H1 (cell line): ENCODE data around the gene CREB3L4.

Source experiments
- ASH2L ChIP-seq: fragments of 200-600, 300-600 bp; sonication (generic); IDR thresholded peaks from one replicate; pipeline ENCODE4 v1.7.1; 2017; ENCODE audit warnings: low read length
- EP300 ChIP-seq, 2 experiments: IDR thresholded peaks; 1 replicate in 1 of 2; 2 replicates in 1 of 2; pipeline ENCODE4 v1.6.1; 2011 to 2012; ENCODE audit warnings: low read depth in 2 of 2, low read length in 2 of 2, mild to moderate bottlenecking in 2 of 2, borderline replicate concordance in 1 of 2, inconsistent platforms in 1 of 2, moderate library complexity in 1 of 2
- FOSL1 ChIP-seq: IDR thresholded peaks from 2 replicates; pipeline ENCODE4 v1.6.1; 2011; ENCODE audit warnings: mild to moderate bottlenecking, low read depth, low read length, moderate library complexity; ENCODE audit not compliant: insufficient read depth
- POLR2AphosphoS5 ChIP-seq: IDR thresholded peaks from 2 replicates; pipeline ENCODE4 v1.6.1; 2011; ENCODE audit warnings: low read depth, low read length
- TCF12 ChIP-seq: IDR thresholded peaks from 2 replicates; pipeline ENCODE4 v1.6.1; 2011; ENCODE audit warnings: low read depth, mild to moderate bottlenecking, low read length
- TF ChIP-seq, protein P1 (sequence below), 3 experiments: IDR thresholded peaks; 1 replicate in 2 of 3; 2 replicates in 1 of 3; pipeline versions ENCODE4 v1.5.1 to v1.6.1; 2011; ENCODE audit warnings: low read length in 3 of 3, mild to moderate bottlenecking in 3 of 3, inconsistent platforms in 2 of 3, low read depth in 1 of 3, moderate library complexity in 1 of 3; ENCODE audit not compliant: insufficient read depth in 1 of 3; ENCODE audit errors: control extremely low read depth in 1 of 3
- TF ChIP-seq, protein P2 (sequence below): IDR thresholded peaks from 2 replicates; pipeline ENCODE4 v1.6.1; 2012; ENCODE audit warnings: low read length, inconsistent platforms

- TF ChIP-seq TCF12, result no peak
- TF ChIP-seq POLR2AphosphoS5, result no peak
- TF ChIP-seq, protein P1, sequence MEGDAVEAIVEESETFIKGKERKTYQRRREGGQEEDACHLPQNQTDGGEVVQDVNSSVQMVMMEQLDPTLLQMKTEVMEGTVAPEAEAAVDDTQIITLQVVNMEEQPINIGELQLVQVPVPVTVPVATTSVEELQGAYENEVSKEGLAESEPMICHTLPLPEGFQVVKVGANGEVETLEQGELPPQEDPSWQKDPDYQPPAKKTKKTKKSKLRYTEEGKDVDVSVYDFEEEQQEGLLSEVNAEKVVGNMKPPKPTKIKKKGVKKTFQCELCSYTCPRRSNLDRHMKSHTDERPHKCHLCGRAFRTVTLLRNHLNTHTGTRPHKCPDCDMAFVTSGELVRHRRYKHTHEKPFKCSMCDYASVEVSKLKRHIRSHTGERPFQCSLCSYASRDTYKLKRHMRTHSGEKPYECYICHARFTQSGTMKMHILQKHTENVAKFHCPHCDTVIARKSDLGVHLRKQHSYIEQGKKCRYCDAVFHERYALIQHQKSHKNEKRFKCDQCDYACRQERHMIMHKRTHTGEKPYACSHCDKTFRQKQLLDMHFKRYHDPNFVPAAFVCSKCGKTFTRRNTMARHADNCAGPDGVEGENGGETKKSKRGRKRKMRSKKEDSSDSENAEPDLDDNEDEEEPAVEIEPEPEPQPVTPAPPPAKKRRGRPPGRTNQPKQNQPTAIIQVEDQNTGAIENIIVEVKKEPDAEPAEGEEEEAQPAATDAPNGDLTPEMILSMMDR (IDR thresholded peaks at IDR 0.05; ENCODE audit: control extremely low read depth in 1 of 3, insufficient read depth in 1 of 3, low read depth in 1 of 3, low read length in 3 of 3), result no peak
- TF ChIP-seq EP300 (IDR thresholded peaks at IDR 0.05; ENCODE audit: borderline replicate concordance in 1 of 2, low read depth in 2 of 2, low read length in 2 of 2), result no peak
- TF ChIP-seq, protein P2, sequence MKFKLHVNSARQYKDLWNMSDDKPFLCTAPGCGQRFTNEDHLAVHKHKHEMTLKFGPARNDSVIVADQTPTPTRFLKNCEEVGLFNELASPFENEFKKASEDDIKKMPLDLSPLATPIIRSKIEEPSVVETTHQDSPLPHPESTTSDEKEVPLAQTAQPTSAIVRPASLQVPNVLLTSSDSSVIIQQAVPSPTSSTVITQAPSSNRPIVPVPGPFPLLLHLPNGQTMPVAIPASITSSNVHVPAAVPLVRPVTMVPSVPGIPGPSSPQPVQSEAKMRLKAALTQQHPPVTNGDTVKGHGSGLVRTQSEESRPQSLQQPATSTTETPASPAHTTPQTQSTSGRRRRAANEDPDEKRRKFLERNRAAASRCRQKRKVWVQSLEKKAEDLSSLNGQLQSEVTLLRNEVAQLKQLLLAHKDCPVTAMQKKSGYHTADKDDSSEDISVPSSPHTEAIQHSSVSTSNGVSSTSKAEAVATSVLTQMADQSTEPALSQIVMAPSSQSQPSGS, result no peak
- TF ChIP-seq FOSL1, result no peak
- no peak for TF ChIP-seq ASH2L
Measured at GRCh38 chr1:153933955-153934354, 33.7 kb upstream of the CREB3L4 start.
